Omental fat pad (tissue), 4 donors: ENCODE measurements around the gene PCNX1. TPM values are rescaled to one million over a fixed set of nuclear protein-coding genes. Genes with fewer than 3 reads are reported as not detected.
"Not testable (repeated sequence)": the region's sequence is repeated elsewhere in the genome, so short reads cannot be mapped to it uniquely, and the experiment has no call there.

Experiments used
- ATAC-seq: fragments of 150-250 bp; one replicate; pipeline ENCODE4 v1.9.1; 2016; ENCODE audit warnings: mild to moderate bottlenecking, moderate library complexity; ENCODE audit not compliant: low FRiP score
- DNase-seq: peaks from one replicate; pipeline ENCODE4 v3.0.0-alpha.2; 2019; ENCODE audit warnings: low spot score
- CTCF ChIP-seq, 3 donors: fragments of 450-650 bp; IDR thresholded peaks; one replicate each; pipeline ENCODE4 v1.5.1; 2016 to 2017; ENCODE audit warnings: antibody characterized with exemption in 3 of 3, mild to moderate bottlenecking in 3 of 3, moderate library complexity in 2 of 3
- total RNA-seq, 4 donors: library from RNA; depleted of rRNA; stranded (reverse); fragments of >200 nt; gene quantifications; one replicate each; pipeline ENCODE4 v1.1.0, GENCODE V29; 2016

Gene PCNX1
- total RNA-seq, 4 donors from 2014 or later, result 56.9 to 98.1 (median 83.3) TPM

GRCh38 chr14:71012888-71013287, 105.6 kb downstream of the PCNX1 start:
- no peak for TF ChIP-seq CTCF (IDR thresholded peaks at IDR 0.05)
- DNase-seq (no peak), ATAC-seq (no peak)

- no peak for TF ChIP-seq CTCF (IDR thresholded peaks at IDR 0.05)
- ATAC-seq, result no peak
These were observed 106.4 kb downstream of the PCNX1 start for GRCh38 chr14:71013551-71014192.

GRCh38 chr14:71019917-71020316, 112.7 kb downstream of the PCNX1 start:
- not testable (repeated sequence) for ATAC-seq, DNase-seq

More at GRCh38 chr14:71013551-71014192, 106.4 kb downstream of the PCNX1 start:
- DNase-seq, result no peak

- no peak for TF ChIP-seq CTCF (IDR thresholded peaks at IDR 0.05)
- ATAC-seq (no peak), DNase-seq (no peak)
These were observed 114.2 kb downstream of the PCNX1 start for GRCh38 chr14:71021347-71022011.

GRCh38 chr14:71022012-71022869, 115.0 kb downstream of the PCNX1 start:
- ATAC-seq (no peak), DNase-seq (no peak)
- no peak for TF ChIP-seq CTCF (IDR thresholded peaks at IDR 0.05)

- ATAC-seq (no peak), DNase-seq (no peak)
- no peak for TF ChIP-seq CTCF (IDR thresholded peaks at IDR 0.05)
These were observed 115.7 kb downstream of the PCNX1 start for GRCh38 chr14:71022939-71023338.

GRCh38 chr14:71029236-71029781, 122.0 kb downstream of the PCNX1 start:
- DNase-seq (no peak), ATAC-seq (no peak)
- no peak for TF ChIP-seq CTCF (IDR thresholded peaks at IDR 0.05)
